ENCODE measurements around the gene PTPRM.

DNA sequence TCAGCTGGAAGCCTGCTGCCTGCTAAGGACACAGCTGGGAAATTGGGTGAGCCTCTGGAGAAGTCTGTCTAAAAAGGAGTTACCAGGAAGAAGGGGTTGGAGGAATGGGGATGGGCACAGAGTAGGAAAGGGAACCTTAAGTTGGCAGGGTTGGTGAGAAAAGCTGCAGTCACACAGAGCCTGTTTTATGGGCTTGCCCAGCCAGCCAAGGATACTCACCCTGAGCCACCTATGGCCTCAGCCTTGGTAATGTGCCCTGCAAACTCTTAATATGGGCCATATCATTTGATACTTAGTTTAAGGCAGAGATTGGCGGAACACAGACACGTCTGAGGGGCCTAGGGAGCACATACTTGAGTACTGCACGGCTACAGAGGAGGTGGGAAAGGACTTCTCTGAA lies 623.9 kb downstream of the PTPRM start:
- TF ChIP-seq SUZ12 (IDR thresholded peaks at IDR 0.05; ENCODE audit: extremely low read depth, insufficient read depth, insufficient read length), result no peak
- no peak for TF ChIP-seq ZNF274 (IDR thresholded peaks at IDR 0.05; ENCODE audit: low read depth, low read length)
